H1 (cell line): ENCODE measurements around the gene FGF6. TPM values are rescaled to one million over a fixed set of nuclear protein-coding genes. Genes with fewer than 3 reads are reported as not detected.

Source experiments
- CTCF ChIA-PET: fragments of 300-600 bp; sonication (Branson Sonifier 250); formaldehyde crosslinking; loops from one replicate; lab custom pipeline; 2021; ENCODE audit not compliant: partially characterized antibody; lab: Charles Lee
- POLR2A ChIA-PET: fragments of 300-600 bp; sonication (Branson Sonifier 250); formaldehyde crosslinking; loops from one replicate; lab custom pipeline; 2021; ENCODE audit warnings: inconsistent platforms; ENCODE audit not compliant: partially characterized antibody; lab: Charles Lee
- DNase-seq, 2 experiments: peaks; one replicate each; pipeline versions ENCODE4 v3.0.0 to v3.0.0-alpha.2; 2010 to 2022; ENCODE audit warnings: low spot score in 2 of 2, low read depth in 1 of 2, mixed read lengths in 1 of 2
- FAIRE-seq: peaks from 2 replicates; lab custom pipeline; 2011; peaks lifted over from hg19 to GRCh38; lab: Jason Lieb, UNC
- H2AFZ ChIP-seq: 2 replicates; pipeline ENCODE4 v1.8.1; 2012; ENCODE audit warnings: low read length, inconsistent platforms
- H2AK5ac ChIP-seq: 2 replicates; pipeline ENCODE4 v1.6.1; 2013; ENCODE audit warnings: low read depth, low read length
- H2BK120ac ChIP-seq: replicated peaks from 2 replicates; pipeline ENCODE3; 2013; ENCODE audit warnings: low read depth, low read length, inconsistent platforms
- H2BK12ac ChIP-seq: 2 replicates; pipeline ENCODE4 v1.6.1; 2013; ENCODE audit warnings: low read depth, low read length
- H2BK15ac ChIP-seq: 2 replicates; pipeline ENCODE4 v1.6.1; 2013; ENCODE audit warnings: low read length
- H2BK20ac ChIP-seq: 2 replicates; pipeline ENCODE4 v1.6.1; 2013; ENCODE audit warnings: low read length
- H2BK5ac ChIP-seq: 2 replicates; pipeline ENCODE4 v1.6.1; 2013; ENCODE audit warnings: low read depth, low read length
- H3K14ac ChIP-seq: 2 replicates; pipeline ENCODE4 v1.6.1; 2013; ENCODE audit warnings: inconsistent platforms; ENCODE audit not compliant: insufficient read length
- H3K18ac ChIP-seq: 2 replicates; pipeline ENCODE4 v1.6.1; 2013; ENCODE audit warnings: low read length; ENCODE audit errors: extremely low read depth
- H3K23ac ChIP-seq: 2 replicates; pipeline ENCODE4 v1.6.1; 2013; ENCODE audit warnings: inconsistent platforms; ENCODE audit not compliant: insufficient read length
- H3K23me2 ChIP-seq: 2 replicates; pipeline ENCODE4 v1.6.1; 2013; ENCODE audit warnings: low read depth, low read length
- H3K27ac ChIP-seq: 2 replicates; pipeline ENCODE4 v1.6.1; 2011; ENCODE audit warnings: low read depth, low read length, inconsistent platforms
- H3K27me3 ChIP-seq, 4 experiments: replicated peaks in 1 of 4; 1 replicate in 1 of 4; 2 replicates in 3 of 4; pipeline versions ENCODE4 v1.6.1 to v1.8.1; 2011 to 2013; ENCODE audit warnings: low read length in 3 of 4, mild to moderate bottlenecking in 3 of 4, inconsistent platforms in 2 of 4, mixed read lengths in 2 of 4, moderate library complexity in 1 of 4; ENCODE audit not compliant: control insufficient read depth in 3 of 4, insufficient read depth in 3 of 4; ENCODE audit errors: extremely low read depth in 1 of 4
- H3K36me3 ChIP-seq, 4 experiments: 2 replicates each; pipeline versions ENCODE4 v1.6.1 to v1.8.1; 2011 to 2013; ENCODE audit warnings: mild to moderate bottlenecking in 4 of 4, low read length in 3 of 4, moderate library complexity in 2 of 4, control low read depth in 1 of 4, inconsistent platforms in 1 of 4; ENCODE audit not compliant: insufficient read depth in 4 of 4, control insufficient read depth in 2 of 4
- H3K4ac ChIP-seq: replicated peaks from 2 replicates; pipeline ENCODE3; 2013; ENCODE audit warnings: low read length, low read depth, mixed read lengths, inconsistent platforms; ENCODE audit not compliant: insufficient read length
- H3K4me1 ChIP-seq, 4 experiments: replicated peaks in 1 of 4; 1 replicate in 1 of 4; 2 replicates in 3 of 4; pipeline versions ENCODE4 v1.6.1 to v1.8.1; 2011 to 2013; ENCODE audit warnings: low read length in 3 of 4, inconsistent platforms in 2 of 4, mixed read lengths in 1 of 4; ENCODE audit not compliant: insufficient read depth in 4 of 4, control insufficient read depth in 3 of 4
- H3K4me2 ChIP-seq, 2 experiments: 2 replicates each; pipeline versions ENCODE4 v1.6.1 to v1.8.1; 2011 to 2013; ENCODE audit warnings: low read depth in 2 of 2, low read length in 2 of 2, control low read depth in 1 of 2, inconsistent platforms in 1 of 2, mild to moderate bottlenecking in 1 of 2; ENCODE audit not compliant: insufficient read depth in 1 of 2
- H3K4me3 ChIP-seq, 4 experiments: fragments of 200-600, 300-600 bp in 1 of 4; sonication (generic), shearing (Covaris generic), sonication (Bioruptor Twin) in 1 of 4; 2 replicates each; pipeline versions ENCODE4 v1.5.1 to v1.8.1; 2011 to 2016; ENCODE audit warnings: low read length in 4 of 4, low read depth in 3 of 4, control low read depth in 2 of 4, inconsistent platforms in 2 of 4, mild to moderate bottlenecking in 2 of 4, mixed read lengths in 1 of 4, moderate library complexity in 1 of 4; ENCODE audit not compliant: insufficient read depth in 2 of 4; ENCODE audit errors: extremely low read depth in 1 of 4
- H3K56ac ChIP-seq: replicated peaks from 2 replicates; pipeline ENCODE3; 2013; ENCODE audit warnings: low read depth, mild to moderate bottlenecking, mixed read lengths, low read length, inconsistent platforms; ENCODE audit not compliant: insufficient read length
- H3K79me1 ChIP-seq: 2 replicates; pipeline ENCODE4 v1.6.1; 2013; ENCODE audit warnings: low read depth, low read length, control low read depth
- H3K79me2 ChIP-seq, 2 experiments: 2 replicates each; pipeline versions ENCODE4 v1.6.1 to v1.8.1; 2012 to 2013; ENCODE audit warnings: low read length in 2 of 2, mild to moderate bottlenecking in 2 of 2, inconsistent platforms in 1 of 2; ENCODE audit not compliant: insufficient read depth in 2 of 2, control insufficient read depth in 1 of 2
- H3K9ac ChIP-seq, 4 experiments: replicated peaks in 1 of 4; 1 replicate in 1 of 4; 2 replicates in 3 of 4; pipeline versions ENCODE4 v1.6.1 to v1.8.1; 2011 to 2013; ENCODE audit warnings: low read depth in 3 of 4, low read length in 3 of 4, control low read depth in 2 of 4, mild to moderate bottlenecking in 2 of 4, moderate library complexity in 2 of 4, inconsistent platforms in 1 of 4; ENCODE audit errors: extremely low read depth in 1 of 4
- H3K9me3 ChIP-seq, 2 experiments: 2 replicates each; pipeline versions ENCODE4 v1.6.1 to v1.8.1; 2012 to 2013; ENCODE audit warnings: mild to moderate bottlenecking in 2 of 2, moderate library complexity in 2 of 2, control low read depth in 1 of 2, inconsistent platforms in 1 of 2, low read depth in 1 of 2, low read length in 1 of 2, mixed read lengths in 1 of 2; ENCODE audit not compliant: insufficient read depth in 2 of 2
- H4K20me1 ChIP-seq, 2 experiments: replicated peaks in 1 of 2; 2 replicates each; pipeline versions ENCODE3 to v1.8.1; 2011 to 2013; ENCODE audit warnings: inconsistent platforms in 2 of 2, low read length in 2 of 2, mild to moderate bottlenecking in 1 of 2; ENCODE audit not compliant: insufficient read depth in 2 of 2, control insufficient read depth in 1 of 2
- H4K5ac ChIP-seq: 2 replicates; pipeline ENCODE4 v1.6.1; 2013; ENCODE audit warnings: low read length, low read depth, mixed read lengths, inconsistent platforms; ENCODE audit not compliant: insufficient read length
- H4K8ac ChIP-seq: 2 replicates; pipeline ENCODE4 v1.8.0; 2013; ENCODE audit warnings: mild to moderate bottlenecking, moderate library complexity, low read length, inconsistent platforms; ENCODE audit not compliant: insufficient read depth; ENCODE audit errors: extremely low read depth
- H4K91ac ChIP-seq: replicated peaks from 2 replicates; pipeline ENCODE3; 2013; ENCODE audit warnings: low read length, mixed read lengths, inconsistent platforms; ENCODE audit not compliant: insufficient read length
- ASH2L ChIP-seq: fragments of 200-600, 300-600 bp; sonication (generic); IDR thresholded peaks from one replicate; pipeline ENCODE4 v1.7.1; 2017; ENCODE audit warnings: low read length
- ATF2 ChIP-seq: IDR thresholded peaks from 2 replicates; pipeline ENCODE4 v1.6.1; 2012; ENCODE audit warnings: low read length, inconsistent platforms
- CHD1 ChIP-seq: IDR thresholded peaks from 2 replicates; pipeline ENCODE4 v1.6.1; 2012; ENCODE audit warnings: low read depth, low read length, improper control_type of control experiment
- EP300 ChIP-seq, 2 experiments: IDR thresholded peaks; 1 replicate in 1 of 2; 2 replicates in 1 of 2; pipeline ENCODE4 v1.6.1; 2011 to 2012; ENCODE audit warnings: low read depth in 2 of 2, low read length in 2 of 2, mild to moderate bottlenecking in 2 of 2, borderline replicate concordance in 1 of 2, inconsistent platforms in 1 of 2, moderate library complexity in 1 of 2
- JUND ChIP-seq: IDR thresholded peaks from 2 replicates; pipeline ENCODE4 v1.6.1; 2011; ENCODE audit warnings: mild to moderate bottlenecking, improper control_type of control experiment, low read length
- POLR2A ChIP-seq, 2 experiments: IDR thresholded peaks; 1 replicate in 1 of 2; 2 replicates in 1 of 2; pipeline ENCODE4 v1.6.1; 2011; ENCODE audit warnings: low read depth in 2 of 2, low read length in 2 of 2, mild to moderate bottlenecking in 2 of 2; ENCODE audit errors: control extremely low read depth in 1 of 2
- RAD21 ChIP-seq, 2 experiments: IDR thresholded peaks in 1 of 2; conservative IDR thresholded peaks in 1 of 2; 2 replicates each; pipeline ENCODE4 v1.6.1; 2011; ENCODE audit warnings: low read depth in 2 of 2, low read length in 2 of 2, improper control_type of control experiment in 1 of 2, inconsistent platforms in 1 of 2, mild to moderate bottlenecking in 1 of 2, moderate library complexity in 1 of 2
- RXRA ChIP-seq: IDR thresholded peaks from 2 replicates; pipeline ENCODE4 v1.6.1; 2011; ENCODE audit warnings: low read depth, mild to moderate bottlenecking, low read length, moderate library complexity; ENCODE audit not compliant: insufficient read depth
- SP1 ChIP-seq: IDR thresholded peaks from 2 replicates; pipeline ENCODE4 v1.6.1; 2011; ENCODE audit warnings: low read depth, low read length
- SP4 ChIP-seq: IDR thresholded peaks from 2 replicates; pipeline ENCODE4 v1.6.1; 2012; ENCODE audit warnings: low read length, inconsistent platforms
- SRF ChIP-seq: IDR thresholded peaks from 2 replicates; pipeline ENCODE4 v1.6.1; 2011; ENCODE audit warnings: mild to moderate bottlenecking, low read depth, low read length, moderate library complexity
- WGBS, 2 experiments: shearing (Covaris generic) in 1 of 2; methylation state at CpG; one replicate each; pipeline versions ENCODE4 v1.1.6 to v1.1.7; 2013 to 2015; ENCODE audit warnings: low lambda C conversion rate in 2 of 2, mixed read lengths in 2 of 2, inconsistent platforms in 1 of 2, low coverage in 1 of 2, missing lambda C conversion rate in 1 of 2; ENCODE audit not compliant: insufficient replicate concordance in 2 of 2, insufficient coverage in 1 of 2, insufficient read length in 1 of 2; ENCODE audit errors: extremely low coverage in 1 of 2, missing lambda C conversion rate in 1 of 2; 5-methylcytosine and 5-hydroxymethylcytosine counted together
- polyA plus RNA-seq, 7 experiments: library from polyadenylated mRNA; depleted of rRNA in 3 of 7; stranded (reverse) in 5 of 7; unstranded in 2 of 7; fragments of >200 nt in 5 of 7; fragments of 200-250 nt in 2 of 7; gene quantifications; 1 replicate in 5 of 7; 2 replicates in 1 of 7; 4 replicates in 1 of 7; pipeline versions ENCODE4 v1.2.1 to v1.2.3, GENCODE V29; 2011 to 2013; ENCODE audit warnings: missing spikeins in 2 of 7, mixed read lengths in 2 of 7
- total RNA-seq: library from RNA; stranded (reverse); fragmentation: NEBNext Ultra II Directional; extraction: Animal tissue kit (Norgen Biotek cat#: 25700); gene quantifications from 2 replicates; pipeline ENCODE4 v1.2.1, GENCODE V29; 2021

FGF6 gene
- total and polyA plus RNA-seq, 2 of the 8 experiments (the other 6 are each of a cell fraction or from before 2014, with no cell fraction given), result not detected

GRCh38 chr12:4486049-4486699, 40.6 kb upstream of the FGF6 start:
- FAIRE-seq (no peak), DNase-seq (no peak)
- Histone ChIP-seq H4K5ac (no peak overlapping the region), H3K4me2 (no peak overlapping the region), H3K36me3 (peaks cover 0 to 3% (median 0%) of the 10 kb centered on the region in 4 experiments; a peak in 1 of 8 replicates), H4K20me1 (no peaks in the 10 kb centered on the region), H3K23ac (no peak overlapping the region), H3K56ac (no peak overlapping the region), H3K9ac (no peak overlapping the region), H3K27ac (no peak overlapping the region), H4K91ac (no peak overlapping the region), H3K4ac (no peak overlapping the region), H2BK15ac (no peak overlapping the region), H3K4me1 (peaks cover 0 to 3% (median 1%) of the 10 kb centered on the region in 4 experiments; a peak in 4 of 7 replicates), H3K4me3 (no peak overlapping the region), H3K23me2 (no peaks in the 10 kb centered on the region), H3K9me3 (no peaks in the 10 kb centered on the region), H3K79me1 (no peaks in the 10 kb centered on the region), H2BK120ac (no peak overlapping the region), H2BK5ac (no peak overlapping the region), H3K18ac (no peak overlapping the region), H4K8ac (no peak overlapping the region), H2AK5ac (no peak overlapping the region), H2BK12ac (no peak overlapping the region), H3K79me2 (no peaks in the 10 kb centered on the region), H2AFZ (no peak overlapping the region), H3K14ac (no peak overlapping the region), H2BK20ac (no peak overlapping the region), H3K27me3 (no peaks in the 10 kb centered on the region)
- CTCF ChIA-PET, result interaction anchor here (1.5 kb wide), 1 partner anchor 66 kb away, joined by 7 read pairs; no protein-coding TSS in a partner anchor
- POLR2A ChIA-PET, result interaction anchor here (1.1 kb wide), 1 partner anchor 56 kb away, joined by 3 read pairs; no protein-coding TSS in a partner anchor
- 66% methylated on average over 4 of the region's 4 CpGs; no CpG with 5 or more reads in 1 of the 2 experiments for WGBS, 2 experiments
- TF ChIP-seq EP300 (IDR thresholded peaks at IDR 0.05; ENCODE audit: borderline replicate concordance in 1 of 2, low read depth in 2 of 2, low read length in 2 of 2) (no peak), SP4 (no peak), SP1 (no peak), JUND (no peak), ATF2 (no peak), POLR2A (IDR thresholded peaks at IDR 0.05; ENCODE audit: control extremely low read depth in 1 of 2, low read depth in 2 of 2, low read length in 2 of 2) (no peak), ASH2L (no peak), SRF (no peak), RXRA (no peak), CHD1 (no peak), RAD21 (IDR thresholded peaks at IDR 0.05 in 1 of 2, conservative IDR thresholded peaks at IDR 0.05 in 1 of 2; ENCODE audit: low read depth in 2 of 2, low read length in 2 of 2) (no peak)
